ENCODE data around the gene PTGFR. TPM values are rescaled to one million over a fixed set of nuclear protein-coding genes. Genes with fewer than 3 reads are reported as not detected.

The PTGFR gene
- total RNA-seq (10 to 100 TPM; 15.2 to 28.9 TPM), polyA plus RNA-seq (ENCODE audit: insufficient read length in 2 of 2) (1 to 10 TPM; 4.1 to 6.6 TPM)
- long read RNA-seq, donor 1, full-length matches to known transcripts: 1 of 1 reads
- long read RNA-seq, donor 1, partial matches to known transcripts: 0 of 1 reads
- long read RNA-seq, donor 1, other reads (novel, unspliced or antisense): 0 of 1 reads
- long read RNA-seq, donor 2: 0 reads
- long read RNA-seq, donor 3, full-length matches to known transcripts: 1 of 1 reads
- long read RNA-seq, donor 3, partial matches to known transcripts: 0 of 1 reads
- long read RNA-seq, donor 3, other reads (novel, unspliced or antisense): 0 of 1 reads
- long read RNA-seq, donor 4: 0 reads

GRCh38 chr1:78490861-78491450 lies at the start of gene PTGFR:
PTGFR (plus strand) TSS chr1:78490974; CDS start chr1:78492744, 1,770 bp downstream.
- 0% methylated on average over 42 of the region's 42 CpGs for WGBS (ENCODE audit: insufficient coverage)
- Histone ChIP-seq H3K36me3 (ENCODE audit: control insufficient read depth, insufficient read depth, low read length) (no peaks in the 10 kb centered on the region), H3K27me3 (ENCODE audit: control insufficient read depth, insufficient read depth, low read length) (peaks cover 9% of the 10 kb centered on the region), H3K9me3 (ENCODE audit: control insufficient read depth, insufficient read depth, low read length) (no peaks in the 10 kb centered on the region), H3K27ac (ENCODE audit: low read depth, low read length) (peak within 1 kb of the TSS; percentile 71), H3K4me1 (ENCODE audit: control insufficient read depth, insufficient read depth, low read length) (peaks cover 11% of the 10 kb centered on the region), H3K4me3 (ENCODE audit: low read depth, low read length) (peak within 1 kb of the TSS; percentile 55)
- peak in 3 of 6 donors; percentile 26 to 72 (median 71) for DNase-seq (ENCODE audit: low read depth in 4 of 6, low spot score in 6 of 6)

GRCh38 chr1:78441921-78442320 lies 48.9 kb upstream of the PTGFR start:
- 44% methylated on average over 1 of the region's 3 CpGs for WGBS (ENCODE audit: insufficient coverage)
- Histone ChIP-seq H3K9me3 (ENCODE audit: control insufficient read depth, insufficient read depth, low read length) (no peaks in the 10 kb centered on the region), H3K27ac (ENCODE audit: low read depth, low read length) (no peak overlapping the region), H3K36me3 (ENCODE audit: control insufficient read depth, insufficient read depth, low read length) (no peaks in the 10 kb centered on the region), H3K4me1 (ENCODE audit: control insufficient read depth, insufficient read depth, low read length) (no peaks in the 10 kb centered on the region), H3K4me3 (ENCODE audit: low read depth, low read length) (no peak overlapping the region), H3K27me3 (ENCODE audit: control insufficient read depth, insufficient read depth, low read length) (no peaks in the 10 kb centered on the region)
- no peak for DNase-seq (ENCODE audit: low read depth in 4 of 6, low spot score in 6 of 6)

GRCh38 chr1:78447086-78447485 lies 43.7 kb upstream of the PTGFR start:
- Histone ChIP-seq H3K9me3 (ENCODE audit: control insufficient read depth, insufficient read depth, low read length) (no peaks in the 10 kb centered on the region), H3K36me3 (ENCODE audit: control insufficient read depth, insufficient read depth, low read length) (no peaks in the 10 kb centered on the region), H3K4me3 (ENCODE audit: low read depth, low read length) (no peak overlapping the region), H3K27ac (ENCODE audit: low read depth, low read length) (no peak overlapping the region), H3K4me1 (ENCODE audit: control insufficient read depth, insufficient read depth, low read length) (no peaks in the 10 kb centered on the region), H3K27me3 (ENCODE audit: control insufficient read depth, insufficient read depth, low read length) (no peaks in the 10 kb centered on the region)
- no peak for DNase-seq (ENCODE audit: low read depth in 4 of 6, low spot score in 6 of 6)

- no peaks in the 10 kb centered on the region for H3K27me3 ChIP-seq (ENCODE audit: control insufficient read depth, insufficient read depth, low read length)
- H3K36me3 ChIP-seq (ENCODE audit: control insufficient read depth, insufficient read depth, low read length): no peaks in the 10 kb centered on the region
- WGBS (ENCODE audit: insufficient coverage): 88% methylated on average over 1 of the region's 1 CpG
- no peak overlapping the region for H3K4me3 ChIP-seq (ENCODE audit: low read depth, low read length)
- no peak overlapping the region for H3K27ac ChIP-seq (ENCODE audit: low read depth, low read length)
- H3K9me3 ChIP-seq (ENCODE audit: control insufficient read depth, insufficient read depth, low read length): no peaks in the 10 kb centered on the region
- no peak for DNase-seq (ENCODE audit: low read depth in 4 of 6, low spot score in 6 of 6)
- H3K4me1 ChIP-seq (ENCODE audit: control insufficient read depth, insufficient read depth, low read length): no peaks in the 10 kb centered on the region
These were observed 26.3 kb upstream of the PTGFR start for GRCh38 chr1:78464449-78464891.

GRCh38 chr1:78465143-78465542 lies 25.6 kb upstream of the PTGFR start:
- WGBS (ENCODE audit: insufficient coverage): 79% methylated on average over 1 of the region's 1 CpG
- Histone ChIP-seq H3K4me1 (ENCODE audit: control insufficient read depth, insufficient read depth, low read length) (no peaks in the 10 kb centered on the region), H3K27me3 (ENCODE audit: control insufficient read depth, insufficient read depth, low read length) (no peaks in the 10 kb centered on the region), H3K36me3 (ENCODE audit: control insufficient read depth, insufficient read depth, low read length) (no peaks in the 10 kb centered on the region), H3K9me3 (ENCODE audit: control insufficient read depth, insufficient read depth, low read length) (no peaks in the 10 kb centered on the region), H3K4me3 (ENCODE audit: low read depth, low read length) (no peak overlapping the region), H3K27ac (ENCODE audit: low read depth, low read length) (no peak overlapping the region)
- DNase-seq (ENCODE audit: low read depth in 4 of 6, low spot score in 6 of 6): no peak

GRCh38 chr1:78468521-78468920 lies 22.3 kb upstream of the PTGFR start:
- H3K4me3 ChIP-seq (ENCODE audit: low read depth, low read length): no peak overlapping the region
- H3K9me3 ChIP-seq (ENCODE audit: control insufficient read depth, insufficient read depth, low read length): no peaks in the 10 kb centered on the region
- no peaks in the 10 kb centered on the region for H3K36me3 ChIP-seq (ENCODE audit: control insufficient read depth, insufficient read depth, low read length)
- H3K4me1 ChIP-seq (ENCODE audit: control insufficient read depth, insufficient read depth, low read length): no peaks in the 10 kb centered on the region
- no peaks in the 10 kb centered on the region for H3K27me3 ChIP-seq (ENCODE audit: control insufficient read depth, insufficient read depth, low read length)
- peak in 2 of 6 donors; percentile 39 to 74 for DNase-seq (ENCODE audit: low read depth in 4 of 6, low spot score in 6 of 6)
- no CpG with 5 or more reads among the region's 1 CpG for WGBS (ENCODE audit: insufficient coverage)
- no peak overlapping the region for H3K27ac ChIP-seq (ENCODE audit: low read depth, low read length)

GRCh38 chr1:78469576-78469975 lies 21.2 kb upstream of the PTGFR start:
- Histone ChIP-seq H3K4me3 (ENCODE audit: low read depth, low read length) (no peak overlapping the region), H3K27ac (ENCODE audit: low read depth, low read length) (no peak overlapping the region), H3K36me3 (ENCODE audit: control insufficient read depth, insufficient read depth, low read length) (no peaks in the 10 kb centered on the region), H3K9me3 (ENCODE audit: control insufficient read depth, insufficient read depth, low read length) (no peaks in the 10 kb centered on the region), H3K27me3 (ENCODE audit: control insufficient read depth, insufficient read depth, low read length) (no peaks in the 10 kb centered on the region), H3K4me1 (ENCODE audit: control insufficient read depth, insufficient read depth, low read length) (no peaks in the 10 kb centered on the region)
- 100% methylated on average over 1 of the region's 1 CpG for WGBS (ENCODE audit: insufficient coverage)
- peak in 1 of 6 donors; percentile 55 for DNase-seq (ENCODE audit: low read depth in 4 of 6, low spot score in 6 of 6)

- Histone ChIP-seq H3K27me3 (ENCODE audit: control insufficient read depth, insufficient read depth, low read length) (no peaks in the 10 kb centered on the region), H3K4me3 (ENCODE audit: low read depth, low read length) (no peak overlapping the region), H3K4me1 (ENCODE audit: control insufficient read depth, insufficient read depth, low read length) (no peaks in the 10 kb centered on the region), H3K27ac (ENCODE audit: low read depth, low read length) (no peak overlapping the region), H3K9me3 (ENCODE audit: control insufficient read depth, insufficient read depth, low read length) (no peaks in the 10 kb centered on the region), H3K36me3 (ENCODE audit: control insufficient read depth, insufficient read depth, low read length) (no peaks in the 10 kb centered on the region)
- WGBS (ENCODE audit: insufficient coverage): 81% methylated on average over 2 of the region's 2 CpGs
- no peak for DNase-seq (ENCODE audit: low read depth in 4 of 6, low spot score in 6 of 6)
These were observed 18.7 kb upstream of the PTGFR start for GRCh38 chr1:78471890-78472620.

- Histone ChIP-seq H3K4me3 (ENCODE audit: low read depth, low read length) (no peak overlapping the region), H3K36me3 (ENCODE audit: control insufficient read depth, insufficient read depth, low read length) (no peaks in the 10 kb centered on the region), H3K27ac (ENCODE audit: low read depth, low read length) (no peak overlapping the region), H3K9me3 (ENCODE audit: control insufficient read depth, insufficient read depth, low read length) (no peaks in the 10 kb centered on the region), H3K4me1 (ENCODE audit: control insufficient read depth, insufficient read depth, low read length) (no peaks in the 10 kb centered on the region), H3K27me3 (ENCODE audit: control insufficient read depth, insufficient read depth, low read length) (no peaks in the 10 kb centered on the region)
- 100% methylated on average over 1 of the region's 2 CpGs for WGBS (ENCODE audit: insufficient coverage)
- DNase-seq (ENCODE audit: low read depth in 4 of 6, low spot score in 6 of 6): peak in 1 of 6 donors; percentile 15
These were observed 17.8 kb upstream of the PTGFR start for GRCh38 chr1:78472851-78473496.
